Left renal pelvis (tissue), 4 donors: Measurements from ENCODE around the gene PPP2R5C. TPM values are rescaled to one million over a fixed set of nuclear protein-coding genes. Genes with fewer than 3 reads are reported as not detected.
"Not testable (repeated sequence)": the region's sequence is repeated elsewhere in the genome, so short reads cannot be mapped to it uniquely, and the experiment has no call there.

Experiments used
- DNase-seq, 4 donors: peaks; one replicate each; pipeline ENCODE4 v3.0.0-alpha.2; 2013; ENCODE audit warnings: low read depth in 4 of 4, low spot score in 3 of 4
- polyA plus RNA-seq, 4 donors: library from polyadenylated mRNA; unstranded; fragments of 120-200 nt; gene quantifications; one replicate each; pipeline ENCODE4 v1.2.1, GENCODE V29; 2013; ENCODE audit not compliant: insufficient read length in 4 of 4

Gene PPP2R5C
- polyA plus RNA-seq, 4 donors: 95.6 to 121 (median 106) TPM

GRCh38 chr14:101959277-101959676 is 197.8 kb downstream of the PPP2R5C start:
- no peak for DNase-seq

- DNase-seq: no peak
Measured at GRCh38 chr14:101960225-101960624, 198.7 kb downstream of the PPP2R5C start.

- DNase-seq: peak in 1 of 4 donors; percentile 55
Measured at GRCh38 chr14:101961011-101961721, 199.7 kb downstream of the PPP2R5C start.

- no peak for DNase-seq
Measured at GRCh38 chr14:101961746-101962502, 200.4 kb downstream of the PPP2R5C start.

GRCh38 chr14:101962503-101962874 is 201.0 kb downstream of the PPP2R5C start:
- DNase-seq: no peak

- DNase-seq: no peak
Measured at GRCh38 chr14:101963052-101963451, 201.5 kb downstream of the PPP2R5C start.

- no peak for DNase-seq
Measured at GRCh38 chr14:101963656-101964296, 202.3 kb downstream of the PPP2R5C start.

GRCh38 chr14:101964297-101965180 is 203.0 kb downstream of the PPP2R5C start, which contains the start of gene DYNC1H1:
Gene DYNC1H1 (plus strand): TSS chr14:101964573. CDS start chr14:101964692, 119 bp downstream.
- DNase-seq: peak; percentile 68 to 85 (median 82)

GRCh38 chr14:101965181-101965544 is 203.7 kb downstream of the PPP2R5C start:
- DNase-seq: peak in 1 of 4 donors; percentile 46

- no peak for DNase-seq
Measured at GRCh38 chr14:101965770-101966722, 204.5 kb downstream of the PPP2R5C start.

GRCh38 chr14:101966742-101967141 is 205.2 kb downstream of the PPP2R5C start:
- DNase-seq: no peak

- no peak for DNase-seq
Measured at GRCh38 chr14:101968186-101968585, 206.7 kb downstream of the PPP2R5C start.

- DNase-seq: no peak
Measured at GRCh38 chr14:101969481-101969880, 208.0 kb downstream of the PPP2R5C start.

GRCh38 chr14:101970830-101971400 is 209.4 kb downstream of the PPP2R5C start:
- no peak for DNase-seq

- not testable (repeated sequence) for DNase-seq
Measured at GRCh38 chr14:101971458-101971857, 209.9 kb downstream of the PPP2R5C start.

GRCh38 chr14:101972126-101972866 is 210.8 kb downstream of the PPP2R5C start:
- no peak for DNase-seq

GRCh38 chr14:101973356-101973755 is 211.8 kb downstream of the PPP2R5C start:
- no peak for DNase-seq

- no peak for DNase-seq
Measured at GRCh38 chr14:101975231-101975630, 213.7 kb downstream of the PPP2R5C start.
